H9 (cell line): ENCODE data around the gene C8G. TPM values are rescaled to one million over a fixed set of nuclear protein-coding genes. Genes with fewer than 3 reads are reported as not detected.

Experiments used
- DNase-seq: peaks from one replicate; pipeline ENCODE4 v3.0.0-alpha.2; 2017
- H2AFZ ChIP-seq: one replicate; pipeline ENCODE4 v1.6.1; 2013; ENCODE audit warnings: mild to moderate bottlenecking, low read length, control low read depth, moderate library complexity
- H2AK5ac ChIP-seq: 2 replicates; pipeline ENCODE4 v1.6.1; 2013; ENCODE audit warnings: low read length, control low read depth, mixed read lengths; ENCODE audit not compliant: insufficient read length
- H2BK120ac ChIP-seq: one replicate; pipeline ENCODE4 v1.6.1; 2013; ENCODE audit warnings: low read depth, mild to moderate bottlenecking, low read length, control low read depth, inconsistent platforms; ENCODE audit not compliant: poor library complexity, severe bottlenecking
- H2BK12ac ChIP-seq: 2 replicates; pipeline ENCODE4 v1.6.1; 2013; ENCODE audit warnings: low read length, control low read depth, mixed read lengths, low read depth; ENCODE audit not compliant: insufficient read length
- H2BK15ac ChIP-seq: 2 replicates; pipeline ENCODE4 v1.6.1; 2013; ENCODE audit warnings: low read depth, low read length, control low read depth
- H2BK20ac ChIP-seq: one replicate; pipeline ENCODE4 v1.6.1; 2013; ENCODE audit warnings: low read depth, mild to moderate bottlenecking, low read length, control low read depth, inconsistent platforms; ENCODE audit not compliant: poor library complexity, severe bottlenecking
- H2BK5ac ChIP-seq: 2 replicates; pipeline ENCODE4 v1.6.1; 2013; ENCODE audit warnings: low read length, control low read depth, mixed read lengths; ENCODE audit not compliant: insufficient read length
- H3K14ac ChIP-seq: 2 replicates; pipeline ENCODE4 v1.6.1; 2013; ENCODE audit warnings: low read length, control low read depth; ENCODE audit not compliant: insufficient read depth
- H3K18ac ChIP-seq: 2 replicates; pipeline ENCODE4 v1.6.1; 2013; ENCODE audit warnings: low read depth, mild to moderate bottlenecking, mixed read lengths, low read length, control low read depth; ENCODE audit not compliant: insufficient read length
- H3K23ac ChIP-seq: 2 replicates; pipeline ENCODE4 v1.6.1; 2013; ENCODE audit warnings: low read length, control low read depth, mixed read lengths, low read depth; ENCODE audit not compliant: insufficient read length
- H3K23me2 ChIP-seq: 2 replicates; pipeline ENCODE4 v1.6.1; 2013; ENCODE audit warnings: low read depth, mild to moderate bottlenecking, mixed read lengths, low read length, control low read depth; ENCODE audit not compliant: insufficient read length, poor library complexity, severe bottlenecking
- H3K27ac ChIP-seq: 2 replicates; pipeline ENCODE4 v1.5.1; 2013; ENCODE audit warnings: low read length, control low read depth, mixed read lengths, low read depth; ENCODE audit not compliant: insufficient read length
- H3K27me3 ChIP-seq: 2 replicates; pipeline ENCODE4 v1.6.1; 2013; ENCODE audit warnings: low read length, control low read depth, inconsistent platforms; ENCODE audit not compliant: insufficient read depth
- H3K4ac ChIP-seq: 2 replicates; pipeline ENCODE4 v1.6.1; 2013; ENCODE audit warnings: low read depth, mild to moderate bottlenecking, control low read depth, inconsistent platforms, low read length, moderate library complexity
- H3K4me1 ChIP-seq: 2 replicates; pipeline ENCODE4 v1.6.1; 2013; ENCODE audit warnings: low read length, control low read depth, inconsistent platforms; ENCODE audit not compliant: insufficient read depth
- H3K4me2 ChIP-seq: 2 replicates; pipeline ENCODE4 v1.6.1; 2013; ENCODE audit warnings: low read length, control low read depth, mixed read lengths; ENCODE audit not compliant: insufficient read length, insufficient read depth
- H3K56ac ChIP-seq: 2 replicates; pipeline ENCODE4 v1.6.1; 2013; ENCODE audit warnings: low read depth, mild to moderate bottlenecking, mixed read lengths, low read length, control low read depth; ENCODE audit not compliant: insufficient read length
- H3K79me1 ChIP-seq: 2 replicates; pipeline ENCODE4 v1.6.1; 2013; ENCODE audit warnings: low read depth, mild to moderate bottlenecking, moderate library complexity, low read length, control low read depth, inconsistent platforms; ENCODE audit not compliant: insufficient read depth, poor library complexity, severe bottlenecking
- H3K79me2 ChIP-seq: 2 replicates; pipeline ENCODE4 v1.6.1; 2013; ENCODE audit warnings: low read length, control low read depth, inconsistent platforms; ENCODE audit not compliant: insufficient read depth
- H3K9ac ChIP-seq: 2 replicates; pipeline ENCODE4 v1.6.1; 2013; ENCODE audit warnings: low read length, control low read depth, mixed read lengths; ENCODE audit not compliant: insufficient read length; ENCODE audit errors: extremely low read depth
- H3K9me3 ChIP-seq: one replicate; pipeline ENCODE4 v1.6.1; 2013; ENCODE audit warnings: low read depth, low read length, inconsistent platforms; ENCODE audit not compliant: control insufficient read depth
- H3T11ph ChIP-seq: one replicate; pipeline ENCODE4 v1.6.1; 2013; ENCODE audit warnings: mild to moderate bottlenecking, low read length, control low read depth, inconsistent platforms
- H4K20me1 ChIP-seq: one replicate; pipeline ENCODE4 v1.6.1; 2013; ENCODE audit not compliant: control insufficient read depth, insufficient read length, insufficient read depth
- H4K5ac ChIP-seq: 2 replicates; pipeline ENCODE4 v1.6.1; 2013; ENCODE audit warnings: low read depth, mild to moderate bottlenecking, mixed read lengths, low read length, control low read depth; ENCODE audit not compliant: insufficient read length
- H4K8ac ChIP-seq: replicated peaks from 2 replicates; pipeline ENCODE4 v1.6.1; 2013; ENCODE audit warnings: low read length, control low read depth, mixed read lengths, low read depth; ENCODE audit not compliant: insufficient read length
- H4K91ac ChIP-seq: 2 replicates; pipeline ENCODE4 v1.6.1; 2013; ENCODE audit warnings: low read depth, mild to moderate bottlenecking, moderate library complexity, mixed read lengths, low read length, control low read depth; ENCODE audit not compliant: insufficient read length
- H3K27ac Mint-ChIP-seq, 3 experiments: 2 replicates in 2 of 3; 3 replicates in 1 of 3; pipeline ENCODE4 v1.8.0; 2020 to 2021; ENCODE audit warnings: mixed read lengths in 3 of 3, mild to moderate bottlenecking in 1 of 3, moderate library complexity in 1 of 3
- H3K27me3 Mint-ChIP-seq: 2 replicates; pipeline ENCODE4 v1.8.0; 2021; ENCODE audit warnings: low read depth, mild to moderate bottlenecking, moderate library complexity, mixed read lengths
- H3K36me3 Mint-ChIP-seq, 3 experiments: 2 replicates in 2 of 3; 3 replicates in 1 of 3; pipeline ENCODE4 v1.8.0; 2020 to 2021; ENCODE audit warnings: low read depth in 3 of 3, mixed read lengths in 3 of 3; ENCODE audit not compliant: insufficient read depth in 1 of 3
- H3K4me1 Mint-ChIP-seq, 2 experiments: 2 replicates each; pipeline ENCODE4 v1.8.0; 2020; ENCODE audit warnings: mixed read lengths in 2 of 2
- H3K4me3 Mint-ChIP-seq, 2 experiments: 2 replicates in 1 of 2; 3 replicates in 1 of 2; pipeline ENCODE4 v1.8.0; 2020 to 2021; ENCODE audit warnings: mild to moderate bottlenecking in 2 of 2, mixed read lengths in 2 of 2, moderate library complexity in 1 of 2
- H3K9me3 Mint-ChIP-seq, 2 experiments: 2 replicates in 1 of 2; 3 replicates in 1 of 2; pipeline ENCODE4 v1.8.0; 2020; ENCODE audit warnings: mild to moderate bottlenecking in 2 of 2, mixed read lengths in 2 of 2, moderate library complexity in 1 of 2
- WGBS: extraction: QIAGEN DNeasy Blood & Tissue Kit; methylation state at CpG from one replicate; pipeline ENCODE4 v1.1.7; 2013; ENCODE audit warnings: missing lambda C conversion rate, low lambda C conversion rate, mixed read lengths; ENCODE audit not compliant: insufficient read length; ENCODE audit errors: extremely low coverage; 5-methylcytosine and 5-hydroxymethylcytosine counted together
- total RNA-seq: library from RNA; stranded (reverse); gene quantifications from 2 replicates; pipeline ENCODE4 v1.2.1, GENCODE V29; 2021
- TF ChIP-seq, protein P1 (sequence below): fragments of 200-600 bp; sonication (generic); conservative IDR thresholded peaks from 3 replicates; pipeline ENCODE4 v1.8.0; 2021; ENCODE audit warnings: antibody characterized with exemption, mild to moderate bottlenecking

C8G gene
- total RNA-seq, 1 experiment from 2014 or later: 0.96 TPM

DNA sequence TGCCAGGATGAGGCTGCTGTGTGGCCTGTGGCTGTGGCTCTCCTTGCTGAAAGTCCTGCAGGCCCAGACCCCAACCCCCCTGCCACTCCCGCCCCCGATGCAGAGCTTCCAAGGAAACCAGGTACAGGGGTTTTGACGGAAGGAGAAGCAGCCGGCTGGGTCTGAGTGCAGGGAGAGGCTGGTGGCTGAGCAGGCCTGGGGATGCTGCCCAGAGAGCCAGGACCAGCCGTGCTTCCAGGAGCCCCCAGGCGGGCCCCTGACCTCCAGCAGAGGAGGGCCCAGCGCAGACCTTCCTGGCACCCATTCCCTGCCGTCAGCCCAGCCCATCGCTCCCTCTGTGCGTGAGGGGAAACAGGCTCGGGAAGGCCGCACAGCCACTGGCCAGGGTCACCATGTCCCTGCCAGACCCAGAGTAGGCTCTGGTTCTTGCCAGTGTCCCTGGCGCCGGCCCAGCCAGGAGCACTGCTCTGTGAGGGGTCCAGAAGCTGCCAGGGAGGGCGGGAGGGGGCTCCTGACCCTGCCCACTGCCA is 7.3 kb downstream of the C8G start:
- no peaks in the 10 kb centered on the region; a peak in 1 of 7 replicates for H3K36me3 Mint-ChIP-seq
- WGBS: no CpG with 5 or more reads among the region's 15 CpGs
- Histone ChIP-seq H3K4me2 (no peak overlapping the region), H3K9me3 (no peaks in the 10 kb centered on the region), H3K9ac (no peak overlapping the region), H4K20me1 (no peaks in the 10 kb centered on the region), H3K79me1 (no peaks in the 10 kb centered on the region), H4K91ac (no peak overlapping the region), H3K4me1 (no peaks in the 10 kb centered on the region), H3K79me2 (no peaks in the 10 kb centered on the region), H4K5ac (no peak overlapping the region), H2BK120ac (no peak overlapping the region), H3K18ac (no peak overlapping the region), H3K23ac (no peak overlapping the region), H3K27ac (no peak overlapping the region), H2BK15ac (no peak overlapping the region), H2BK5ac (no peak overlapping the region), H4K8ac (no peak overlapping the region), H3K27me3 (no peaks in the 10 kb centered on the region), H2BK12ac (no peak overlapping the region), H3T11ph (no peak overlapping the region), H3K4ac (no peak overlapping the region), H2AK5ac (no peak overlapping the region), H3K14ac (no peak overlapping the region), H2BK20ac (no peak overlapping the region), H3K23me2 (peaks cover 5% of the 10 kb centered on the region), H3K56ac (no peak overlapping the region), H2AFZ (no peak overlapping the region)
- H3K4me3 Mint-ChIP-seq: no peak overlapping the region
- H3K27ac Mint-ChIP-seq: no peak overlapping the region
- peaks cover 6% of the 10 kb centered on the region in 2 experiments; a peak in 4 of 5 replicates for H3K9me3 Mint-ChIP-seq
- H3K27me3 Mint-ChIP-seq: 0 out of 2 replicates have a peak, but pooled peaks cover 3% of the 10 kb centered on the region
- TF ChIP-seq, protein P1, sequence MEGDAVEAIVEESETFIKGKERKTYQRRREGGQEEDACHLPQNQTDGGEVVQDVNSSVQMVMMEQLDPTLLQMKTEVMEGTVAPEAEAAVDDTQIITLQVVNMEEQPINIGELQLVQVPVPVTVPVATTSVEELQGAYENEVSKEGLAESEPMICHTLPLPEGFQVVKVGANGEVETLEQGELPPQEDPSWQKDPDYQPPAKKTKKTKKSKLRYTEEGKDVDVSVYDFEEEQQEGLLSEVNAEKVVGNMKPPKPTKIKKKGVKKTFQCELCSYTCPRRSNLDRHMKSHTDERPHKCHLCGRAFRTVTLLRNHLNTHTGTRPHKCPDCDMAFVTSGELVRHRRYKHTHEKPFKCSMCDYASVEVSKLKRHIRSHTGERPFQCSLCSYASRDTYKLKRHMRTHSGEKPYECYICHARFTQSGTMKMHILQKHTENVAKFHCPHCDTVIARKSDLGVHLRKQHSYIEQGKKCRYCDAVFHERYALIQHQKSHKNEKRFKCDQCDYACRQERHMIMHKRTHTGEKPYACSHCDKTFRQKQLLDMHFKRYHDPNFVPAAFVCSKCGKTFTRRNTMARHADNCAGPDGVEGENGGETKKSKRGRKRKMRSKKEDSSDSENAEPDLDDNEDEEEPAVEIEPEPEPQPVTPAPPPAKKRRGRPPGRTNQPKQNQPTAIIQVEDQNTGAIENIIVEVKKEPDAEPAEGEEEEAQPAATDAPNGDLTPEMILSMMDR: no peak
- DNase-seq: no peak
- peaks cover 6 to 8% of the 10 kb centered on the region in 2 experiments for H3K4me1 Mint-ChIP-seq
